OCI-LY3 (cell line): ENCODE results near the gene SPON1.
"Not testable (repeated sequence)": the region's sequence is repeated elsewhere in the genome, so short reads cannot be mapped to it uniquely, and the experiment has no call there.

Experiments used
- H2AFZ ChIP-seq: fragments of 200-600, 300-600 bp; shearing (Covaris generic); 2 replicates; pipeline ENCODE4 v1.6.0; 2014; ENCODE audit warnings: antibody characterized with exemption, low read depth, low read length
- H3K27ac ChIP-seq: fragments of 200-600, 300-600 bp; sonication (generic); 2 replicates; pipeline ENCODE4 v1.5.1; 2014; ENCODE audit warnings: mild to moderate bottlenecking, low read length, moderate library complexity, mixed read lengths
- H3K27me3 ChIP-seq: fragments of 200-600, 300-600 bp; sonication (generic); 2 replicates; pipeline ENCODE4 v1.6.1; 2014; ENCODE audit warnings: low read depth, low read length, mixed read lengths
- H3K36me3 ChIP-seq: fragments of 200-600, 300-600 bp; sonication (generic); replicated peaks from 2 replicates; pipeline ENCODE3; 2014; ENCODE audit warnings: low read depth, low read length, mixed read lengths
- H3K4me1 ChIP-seq: fragments of 300-600, 200-600 bp; sonication (generic); 2 replicates; pipeline ENCODE4 v1.6.1; 2014; ENCODE audit warnings: low read length, mixed read lengths
- H3K4me2 ChIP-seq: fragments of 200-600, 300-600 bp; sonication (generic); 2 replicates; pipeline ENCODE4 v1.6.1; 2014; ENCODE audit warnings: low read length, mixed read lengths
- H3K4me3 ChIP-seq: fragments of 300-600, 200-600 bp; sonication (generic); 2 replicates; pipeline ENCODE4 v1.5.1; 2014; ENCODE audit warnings: antibody characterized with exemption, mild to moderate bottlenecking, low read length, moderate library complexity
- H3K79me2 ChIP-seq: fragments of 300-600, 200-600 bp; shearing (Covaris generic); 2 replicates; pipeline ENCODE4 v1.6.1; 2014; ENCODE audit warnings: mild to moderate bottlenecking, low read length, mixed read lengths
- H3K9ac ChIP-seq: fragments of 300-600, 200-600 bp; shearing (Covaris generic); 2 replicates; pipeline ENCODE4 v1.6.0; 2014; ENCODE audit warnings: mild to moderate bottlenecking, low read length, moderate library complexity
- H3K9me3 ChIP-seq: fragments of 200-600, 300-600 bp; shearing (Covaris generic); 2 replicates; pipeline ENCODE4 v1.6.1; 2014; ENCODE audit warnings: low read length, mixed read lengths; ENCODE audit not compliant: insufficient read depth
- H4K20me1 ChIP-seq: fragments of 200-600, 300-600 bp; sonication (generic); 2 replicates; pipeline ENCODE4 v1.6.1; 2016; ENCODE audit warnings: low read length, mixed read lengths; ENCODE audit not compliant: insufficient read depth
- CTCF ChIP-seq: fragments of 200-600, 300-600 bp; sonication (generic); IDR thresholded peaks from 2 replicates; pipeline ENCODE4 v1.5.1; 2014; ENCODE audit warnings: antibody characterized with exemption, low read length, low read depth
- EZH2phosphoT487 ChIP-seq: fragments of 200-600 bp; shearing (Covaris generic); IDR thresholded peaks from 2 replicates; pipeline ENCODE4 v1.6.1; 2018; ENCODE audit warnings: antibody characterized with exemption, mixed run types, low read depth

The SPON1 gene

GRCh38 chr11:14158393-14158792 is 195.9 kb downstream of the SPON1 start:
- no peak overlapping the region for H3K4me3 ChIP-seq

GRCh38 chr11:14163576-14163975 is 201.1 kb downstream of the SPON1 start:
- TF ChIP-seq CTCF (no peak), EZH2phosphoT487 (no peak)
- H4K20me1 ChIP-seq: no peaks in the 10 kb centered on the region
- H3K36me3 ChIP-seq: no peaks in the 10 kb centered on the region
- H3K4me2 ChIP-seq: no peak overlapping the region
- no peaks in the 10 kb centered on the region for H3K27me3 ChIP-seq
- H3K79me2 ChIP-seq: no peaks in the 10 kb centered on the region
- H3K4me1 ChIP-seq: no peaks in the 10 kb centered on the region
- no peak overlapping the region for H3K9ac ChIP-seq
- H3K27ac ChIP-seq: no peak overlapping the region
- no peak overlapping the region for H2AFZ ChIP-seq
- H3K4me3 ChIP-seq: no peak overlapping the region
- H3K9me3 ChIP-seq: no peaks in the 10 kb centered on the region

More at GRCh38 chr11:14158393-14158792, 195.9 kb downstream of the SPON1 start:
- no peak overlapping the region for H3K27ac ChIP-seq
- H3K27me3 ChIP-seq: no peaks in the 10 kb centered on the region
- H3K9me3 ChIP-seq: no peaks in the 10 kb centered on the region; the same call in 1 of the 2 replicates
- no peak for TF ChIP-seq EZH2phosphoT487
- no peak for TF ChIP-seq CTCF
- H3K4me1 ChIP-seq: no peaks in the 10 kb centered on the region
- H4K20me1 ChIP-seq: no peaks in the 10 kb centered on the region
- no peaks in the 10 kb centered on the region for H3K36me3 ChIP-seq
- no peak overlapping the region for H3K9ac ChIP-seq
- H3K79me2 ChIP-seq: no peaks in the 10 kb centered on the region
- no peak overlapping the region for H3K4me2 ChIP-seq
- H2AFZ ChIP-seq: no peak overlapping the region

- H3K27ac ChIP-seq, H3K27me3 ChIP-seq, H3K4me1 ChIP-seq, H3K36me3 ChIP-seq, H3K9me3 ChIP-seq, H4K20me1 ChIP-seq, H2AFZ ChIP-seq, H3K79me2 ChIP-seq, H3K4me3 ChIP-seq, H3K9ac ChIP-seq, H3K4me2 ChIP-seq: not testable (repeated sequence)
Observed at GRCh38 chr11:14173679-14174078, 211.2 kb downstream of the SPON1 start.

GRCh38 chr11:14179116-14179820 is 216.7 kb downstream of the SPON1 start:
- Histone ChIP-seq H3K27ac (no peak overlapping the region), H2AFZ (no peak overlapping the region), H3K27me3 (peaks cover 10% of the 10 kb centered on the region; the same call in 1 of the 2 replicates), H3K4me2 (no peak overlapping the region), H4K20me1 (no peaks in the 10 kb centered on the region), H3K79me2 (no peaks in the 10 kb centered on the region), H3K36me3 (no peaks in the 10 kb centered on the region), H3K4me3 (no peak overlapping the region), H3K4me1 (no peaks in the 10 kb centered on the region), H3K9ac (no peak overlapping the region), H3K9me3 (no peaks in the 10 kb centered on the region)
- TF ChIP-seq CTCF (no peak), EZH2phosphoT487 (no peak)
